DMS53 treated with DMSO at 0.1 percent for 48 hours (cell line): ENCODE measurements around the gene ATP1A4.
A peak's percentile ranks its signal among the peaks of the same experiment; 100 is the strongest.

ENCODE experiments used
- DNase-seq: peaks from one replicate; lab custom pipeline; 2025; ENCODE audit not compliant: unreplicated experiment; lab: John Stamatoyannopoulos, UW

The ATP1A4 gene

GRCh38 chr1:160204526-160205241 lies 53.3 kb downstream of the ATP1A4 start:
- no peak for DNase-seq

- DNase-seq = peak; percentile 9
Observed at GRCh38 chr1:160205242-160206035, 54.0 kb downstream of the ATP1A4 start, which contains the start of gene PEA15. Gene PEA15, plus strand, starts transcription at chr1:160205384. Its CDS starts 6,161 bp downstream, at chr1:160211545.

GRCh38 chr1:160206036-160206389 lies 54.6 kb downstream of the ATP1A4 start:
- no peak for DNase-seq

GRCh38 chr1:160206421-160207117 lies 55.2 kb downstream of the ATP1A4 start:
- DNase-seq = no peak

- no peak for DNase-seq
Observed at GRCh38 chr1:160207118-160207650, 55.8 kb downstream of the ATP1A4 start.

GRCh38 chr1:160207771-160208556 lies 56.6 kb downstream of the ATP1A4 start:
- no peak for DNase-seq

- DNase-seq = no peak
Observed at GRCh38 chr1:160208557-160209320, 57.3 kb downstream of the ATP1A4 start.

- DNase-seq = no peak
Observed at GRCh38 chr1:160209321-160210046, 58.1 kb downstream of the ATP1A4 start.

- DNase-seq = no peak
Observed at GRCh38 chr1:160210561-160210960, 59.2 kb downstream of the ATP1A4 start.

GRCh38 chr1:160211046-160211790 lies 59.8 kb downstream of the ATP1A4 start:
- DNase-seq = no peak

- no peak for DNase-seq
Observed at GRCh38 chr1:160214481-160215140, 63.2 kb downstream of the ATP1A4 start.

- DNase-seq = no peak
Observed at GRCh38 chr1:160216301-160216700, 64.9 kb downstream of the ATP1A4 start.

- no peak for DNase-seq
Observed at GRCh38 chr1:160217481-160218051, 66.2 kb downstream of the ATP1A4 start.

GRCh38 chr1:160219062-160219929 lies 67.9 kb downstream of the ATP1A4 start:
- peak; percentile 13 for DNase-seq

- no peak for DNase-seq
Observed at GRCh38 chr1:160220301-160220700, 68.9 kb downstream of the ATP1A4 start.

- no peak for DNase-seq
Observed at GRCh38 chr1:160221089-160221488, 69.7 kb downstream of the ATP1A4 start.

- DNase-seq = no peak
Observed at GRCh38 chr1:160222546-160222945, 71.1 kb downstream of the ATP1A4 start.
